Prostate gland (tissue), 2 donors: ENCODE measurements around the gene SLC24A3.

Experiments used
- CTCF ChIP-seq, 4 experiments: fragments of 200-600 bp in 2 of 4; fragments of 450-650 bp in 2 of 4; sonication (generic) in 2 of 4; IDR thresholded peaks; 1 replicate in 3 of 4; 2 replicates in 1 of 4; pipeline ENCODE4 v1.5.1; 2016 to 2019; ENCODE audit warnings: antibody characterized with exemption in 4 of 4, mild to moderate bottlenecking in 2 of 4, moderate library complexity in 2 of 4
- POLR2A ChIP-seq: fragments of 450-650 bp; IDR thresholded peaks from one replicate; pipeline ENCODE4 v1.6.1; 2016; ENCODE audit warnings: antibody characterized with exemption, mild to moderate bottlenecking

GRCh38 chr20:19682249-19682648, 469.8 kb downstream of the SLC24A3 start:
- no peak for TF ChIP-seq CTCF (IDR thresholded peaks at IDR 0.05)
- TF ChIP-seq POLR2A, result no peak
